Glutamatergic neuron (in vitro differentiated cells): ENCODE data around the gene GMIP. TPM values are rescaled to one million over a fixed set of nuclear protein-coding genes. Genes with fewer than 3 reads are reported as not detected.
"Not testable (repeated sequence)": the region's sequence is repeated elsewhere in the genome, so short reads cannot be mapped to it uniquely, and the experiment has no call there.

Experiments used
- DNase-seq: peaks from one replicate; pipeline ENCODE4 v3.0.0; 2022
- H3K27ac Mint-ChIP-seq: one replicate; pipeline ENCODE4 v1.8.0; 2020; ENCODE audit warnings: mild to moderate bottlenecking, mixed read lengths, inconsistent platforms; ENCODE audit not compliant: unreplicated experiment
- H3K27me3 Mint-ChIP-seq: one replicate; pipeline ENCODE4 v1.8.0; 2020; ENCODE audit warnings: mild to moderate bottlenecking, moderate library complexity, mixed read lengths, inconsistent platforms; ENCODE audit not compliant: unreplicated experiment
- H3K36me3 Mint-ChIP-seq: one replicate; pipeline ENCODE4 v1.8.0; 2020; ENCODE audit warnings: mild to moderate bottlenecking, mixed read lengths, inconsistent platforms; ENCODE audit not compliant: unreplicated experiment
- H3K4me1 Mint-ChIP-seq: one replicate; pipeline ENCODE4 v1.8.0; 2020; ENCODE audit warnings: mild to moderate bottlenecking, low read depth, mixed read lengths, inconsistent platforms; ENCODE audit not compliant: unreplicated experiment
- H3K4me3 Mint-ChIP-seq: one replicate; pipeline ENCODE4 v1.8.0; 2020; ENCODE audit warnings: mild to moderate bottlenecking, mixed read lengths, inconsistent platforms; ENCODE audit not compliant: unreplicated experiment
- H3K9me3 Mint-ChIP-seq: one replicate; pipeline ENCODE4 v1.8.0; 2020; ENCODE audit warnings: mild to moderate bottlenecking, moderate library complexity, mixed read lengths, inconsistent platforms; ENCODE audit not compliant: unreplicated experiment
- CTCF ChIP-seq: fragments of 200-600 bp; sonication (generic); IDR thresholded peaks from one replicate; pipeline ENCODE4 v1.5.0; 2021; ENCODE audit not compliant: partially characterized antibody, unreplicated experiment
- total RNA-seq: library from RNA; stranded (reverse); fragmentation: NEBNext Ultra II Directional; extraction: Animal tissue kit (Norgen Biotek cat#: 25700); gene quantifications from one replicate; pipeline ENCODE4 v1.2.1, GENCODE V29; 2021; ENCODE audit not compliant: unreplicated experiment

GMIP gene
- total RNA-seq, 1 donor from 2014 or later: 204 TPM

- H3K36me3 Mint-ChIP-seq: peaks cover 8% of the 10 kb centered on the region
- DNase-seq: no peak
- H3K9me3 Mint-ChIP-seq: peaks cover 1% of the 10 kb centered on the region
- H3K4me3 Mint-ChIP-seq: no peak overlapping the region
- TF ChIP-seq CTCF: no peak
- H3K27me3 Mint-ChIP-seq: peaks cover 8% of the 10 kb centered on the region
- peaks cover 7% of the 10 kb centered on the region for H3K4me1 Mint-ChIP-seq
- no peak overlapping the region for H3K27ac Mint-ChIP-seq
Observed at GRCh38 chr19:19600793-19601330, 42.6 kb downstream of the GMIP start.

- not testable (repeated sequence) for H3K27me3 Mint-ChIP-seq, H3K27ac Mint-ChIP-seq, H3K4me1 Mint-ChIP-seq, H3K9me3 Mint-ChIP-seq, DNase-seq, H3K36me3 Mint-ChIP-seq, H3K4me3 Mint-ChIP-seq
Observed at GRCh38 chr19:19598728-19599451, 44.6 kb downstream of the GMIP start.

GRCh38 chr19:19597809-19598306 is 45.6 kb downstream of the GMIP start:
- Mint-ChIP-seq H3K36me3 (peaks cover 8% of the 10 kb centered on the region), H3K4me1 (peaks cover 4% of the 10 kb centered on the region), H3K27me3 (peaks cover 10% of the 10 kb centered on the region), H3K27ac (peak overlapping the region; percentile 9), H3K4me3 (no peak overlapping the region), H3K9me3 (peaks cover 4% of the 10 kb centered on the region)
- DNase-seq: no peak
- no peak for TF ChIP-seq CTCF

DNA sequence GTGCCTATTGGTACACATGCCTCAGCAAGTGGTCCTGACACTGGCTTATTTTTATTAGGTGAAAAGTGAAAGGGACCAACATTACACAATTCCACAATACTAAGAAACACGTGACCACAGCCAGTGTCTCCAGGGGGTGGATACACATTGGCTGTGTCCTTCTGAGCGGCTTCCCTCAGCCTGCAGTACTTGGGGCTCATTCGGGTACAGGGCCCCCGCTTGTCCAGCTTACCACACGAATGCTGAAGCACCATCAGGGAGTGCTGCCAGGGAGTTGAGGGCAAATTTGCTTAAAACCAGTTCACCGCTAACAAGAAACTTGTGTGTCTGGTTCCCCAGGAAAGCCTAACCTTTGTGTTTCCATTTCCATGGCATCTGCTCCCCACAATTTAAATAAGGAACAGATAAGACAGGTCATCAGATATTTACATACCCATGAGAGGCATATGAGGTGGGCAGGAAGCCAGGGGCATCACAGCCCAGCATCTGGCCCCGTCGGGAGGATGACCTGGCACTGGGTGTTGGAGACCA is 48.2 kb downstream of the GMIP start:
- Mint-ChIP-seq H3K4me3 (no peak overlapping the region), H3K36me3 (peaks cover 9% of the 10 kb centered on the region), H3K27me3 (peaks cover 9% of the 10 kb centered on the region), H3K9me3 (peaks cover 4% of the 10 kb centered on the region), H3K4me1 (peaks cover 8% of the 10 kb centered on the region), H3K27ac (no peak overlapping the region)
- no peak for TF ChIP-seq CTCF
- DNase-seq: no peak

DNA sequence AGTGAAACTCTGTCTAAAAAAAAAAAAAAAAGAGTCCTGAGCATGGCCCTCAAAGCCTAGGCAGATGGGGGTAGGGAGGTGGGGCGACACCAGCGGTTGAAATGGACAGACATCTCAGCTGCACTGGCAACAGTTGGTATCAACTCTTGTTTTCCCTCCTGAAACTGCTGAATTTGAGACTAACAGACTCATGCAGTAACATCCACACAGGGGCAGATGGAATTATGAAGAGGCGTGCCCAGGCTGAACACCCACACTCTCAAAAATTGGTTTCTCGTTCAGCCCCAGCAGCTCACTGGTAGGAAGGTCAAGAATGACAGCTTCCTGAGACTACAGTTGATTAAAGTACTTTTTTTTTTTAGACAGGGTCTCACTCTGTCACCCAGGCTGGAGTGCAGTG is 49.1 kb downstream of the GMIP start:
- peaks cover 11% of the 10 kb centered on the region for H3K27me3 Mint-ChIP-seq
- H3K36me3 Mint-ChIP-seq: peaks cover 12% of the 10 kb centered on the region
- H3K4me3 Mint-ChIP-seq: no peak overlapping the region
- peaks cover 4% of the 10 kb centered on the region for H3K9me3 Mint-ChIP-seq
- peaks cover 8% of the 10 kb centered on the region for H3K4me1 Mint-ChIP-seq
- TF ChIP-seq CTCF: no peak
- no peak for DNase-seq
- H3K27ac Mint-ChIP-seq: no peak overlapping the region
